Measurements from ENCODE around the gene TEX13C. TPM values are rescaled to one million over a fixed set of nuclear protein-coding genes. Genes with fewer than 3 reads are reported as not detected.

The TEX13C gene
- total and polyA plus RNA-seq, 2 experiments from 2014 or later: 0.07 TPM; not detected in 1

DNA sequence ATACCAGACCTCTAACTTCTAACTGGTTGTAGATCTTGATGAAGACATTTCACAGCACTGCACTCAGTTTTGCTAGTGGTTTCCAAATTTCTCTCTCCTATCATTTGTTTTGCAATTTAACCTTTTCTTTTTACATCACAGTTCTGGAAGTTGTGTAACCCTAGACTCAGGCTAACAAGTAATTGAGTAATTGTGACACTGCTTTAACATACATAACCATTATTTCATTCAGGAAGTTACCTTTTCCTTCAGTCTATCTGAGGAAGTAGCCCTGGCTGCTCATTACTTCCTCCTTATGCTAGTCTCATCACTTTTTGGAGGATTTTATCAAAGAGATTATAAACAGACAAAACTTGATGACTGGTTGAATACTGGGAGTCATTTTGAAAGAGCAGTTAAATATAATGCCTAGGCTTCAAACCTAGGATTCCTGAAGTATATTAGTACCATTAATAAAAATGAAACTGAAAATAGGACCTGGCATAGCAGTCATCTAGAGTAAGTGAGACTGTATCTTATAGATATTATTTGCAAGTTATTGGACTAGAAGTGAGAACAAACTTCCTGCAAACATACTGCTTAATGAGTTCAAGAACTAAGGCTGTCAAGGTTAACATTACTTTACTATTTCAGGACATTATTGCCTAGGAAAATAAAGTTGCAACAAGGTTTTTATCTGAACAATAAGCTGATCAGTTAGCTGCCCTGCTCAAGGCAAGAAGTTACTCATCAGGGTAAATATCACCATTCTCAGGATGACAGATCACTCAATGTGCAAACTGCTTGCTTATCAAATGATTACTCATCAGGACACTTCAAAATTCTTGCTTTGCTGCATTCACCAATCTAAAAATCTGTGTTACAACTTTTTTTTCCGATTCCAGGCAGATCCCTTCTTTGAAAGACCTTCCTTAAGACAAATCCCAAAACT lies 25.6 kb upstream of the TEX13C start:
- Histone ChIP-seq H3K4me1 (ENCODE audit: insufficient read depth) (no peaks in the 10 kb centered on the region), H4K20me1 (replicated peaks; ENCODE audit: insufficient read depth) (no peaks in the 10 kb centered on the region), H3K36me3 (ENCODE audit: insufficient read depth) (no peaks in the 10 kb centered on the region), H3K27me3 (ENCODE audit: insufficient read depth) (no peaks in the 10 kb centered on the region), H3K9me2 (ENCODE audit: insufficient read depth) (no peaks in the 10 kb centered on the region), H3K4me3 (no peak overlapping the region), H2AFZ (no peak overlapping the region), H3F3A (replicated peaks; ENCODE audit: low read depth) (no peaks in the 10 kb centered on the region), H3K27ac (ENCODE audit: low read depth) (no peak overlapping the region), H3K79me2 (replicated peaks; ENCODE audit: insufficient read depth) (no peaks in the 10 kb centered on the region), H3K4me2 (no peak overlapping the region)
- ATAC-seq (no peak), DNase-seq (ENCODE audit: low spot score) (no peak)
- Mint-ChIP-seq H3K27ac (no peak overlapping the region), H3K9me3 (no peaks in the 10 kb centered on the region), H3K4me1 (peaks cover 5% of the 10 kb centered on the region; the same call in 1 of the 3 replicates), H3K4me3 (no peak overlapping the region), H3K27me3 (ENCODE audit: insufficient read depth, low read depth, poor library complexity) (no peaks in the 10 kb centered on the region), H3K36me3 (ENCODE audit: low read depth) (no peaks in the 10 kb centered on the region)
- TF ChIP-seq EZH2phosphoT487 (IDR thresholded peaks at IDR 0.05; ENCODE audit: unreplicated experiment) (no peak), JUNB (IDR thresholded peaks at IDR 0.05; ENCODE audit: unreplicated experiment) (no peak), STAT1 (IDR thresholded peaks at IDR 0.05; ENCODE audit: unreplicated experiment) (no peak), POLR2AphosphoS5 (IDR thresholded peaks at IDR 0.05; ENCODE audit: low read depth) (no peak), ETS1 (IDR thresholded peaks at IDR 0.05) (no peak), NANOG (IDR thresholded peaks at IDR 0.05; ENCODE audit: borderline replicate concordance) (no peak), EZH2 (IDR thresholded peaks at IDR 0.05; ENCODE audit: low read depth, unreplicated experiment) (no peak), CTCF (conservative IDR thresholded peaks at IDR 0.05; ENCODE audit: low read depth in 2 of 2) (no peak), ZNF331 (CRISPR knock-in tag; IDR thresholded peaks at IDR 0.05; ENCODE audit: low read depth) (no peak), CREB1 (CRISPR knock-in tag; IDR thresholded peaks at IDR 0.05; ENCODE audit: low read depth) (no peak), REST (IDR thresholded peaks at IDR 0.05; ENCODE audit: unreplicated experiment) (no peak), ZNF114 (CRISPR knock-in tag; IDR thresholded peaks at IDR 0.05) (no peak)
- TF ChIP-seq, protein P1, sequence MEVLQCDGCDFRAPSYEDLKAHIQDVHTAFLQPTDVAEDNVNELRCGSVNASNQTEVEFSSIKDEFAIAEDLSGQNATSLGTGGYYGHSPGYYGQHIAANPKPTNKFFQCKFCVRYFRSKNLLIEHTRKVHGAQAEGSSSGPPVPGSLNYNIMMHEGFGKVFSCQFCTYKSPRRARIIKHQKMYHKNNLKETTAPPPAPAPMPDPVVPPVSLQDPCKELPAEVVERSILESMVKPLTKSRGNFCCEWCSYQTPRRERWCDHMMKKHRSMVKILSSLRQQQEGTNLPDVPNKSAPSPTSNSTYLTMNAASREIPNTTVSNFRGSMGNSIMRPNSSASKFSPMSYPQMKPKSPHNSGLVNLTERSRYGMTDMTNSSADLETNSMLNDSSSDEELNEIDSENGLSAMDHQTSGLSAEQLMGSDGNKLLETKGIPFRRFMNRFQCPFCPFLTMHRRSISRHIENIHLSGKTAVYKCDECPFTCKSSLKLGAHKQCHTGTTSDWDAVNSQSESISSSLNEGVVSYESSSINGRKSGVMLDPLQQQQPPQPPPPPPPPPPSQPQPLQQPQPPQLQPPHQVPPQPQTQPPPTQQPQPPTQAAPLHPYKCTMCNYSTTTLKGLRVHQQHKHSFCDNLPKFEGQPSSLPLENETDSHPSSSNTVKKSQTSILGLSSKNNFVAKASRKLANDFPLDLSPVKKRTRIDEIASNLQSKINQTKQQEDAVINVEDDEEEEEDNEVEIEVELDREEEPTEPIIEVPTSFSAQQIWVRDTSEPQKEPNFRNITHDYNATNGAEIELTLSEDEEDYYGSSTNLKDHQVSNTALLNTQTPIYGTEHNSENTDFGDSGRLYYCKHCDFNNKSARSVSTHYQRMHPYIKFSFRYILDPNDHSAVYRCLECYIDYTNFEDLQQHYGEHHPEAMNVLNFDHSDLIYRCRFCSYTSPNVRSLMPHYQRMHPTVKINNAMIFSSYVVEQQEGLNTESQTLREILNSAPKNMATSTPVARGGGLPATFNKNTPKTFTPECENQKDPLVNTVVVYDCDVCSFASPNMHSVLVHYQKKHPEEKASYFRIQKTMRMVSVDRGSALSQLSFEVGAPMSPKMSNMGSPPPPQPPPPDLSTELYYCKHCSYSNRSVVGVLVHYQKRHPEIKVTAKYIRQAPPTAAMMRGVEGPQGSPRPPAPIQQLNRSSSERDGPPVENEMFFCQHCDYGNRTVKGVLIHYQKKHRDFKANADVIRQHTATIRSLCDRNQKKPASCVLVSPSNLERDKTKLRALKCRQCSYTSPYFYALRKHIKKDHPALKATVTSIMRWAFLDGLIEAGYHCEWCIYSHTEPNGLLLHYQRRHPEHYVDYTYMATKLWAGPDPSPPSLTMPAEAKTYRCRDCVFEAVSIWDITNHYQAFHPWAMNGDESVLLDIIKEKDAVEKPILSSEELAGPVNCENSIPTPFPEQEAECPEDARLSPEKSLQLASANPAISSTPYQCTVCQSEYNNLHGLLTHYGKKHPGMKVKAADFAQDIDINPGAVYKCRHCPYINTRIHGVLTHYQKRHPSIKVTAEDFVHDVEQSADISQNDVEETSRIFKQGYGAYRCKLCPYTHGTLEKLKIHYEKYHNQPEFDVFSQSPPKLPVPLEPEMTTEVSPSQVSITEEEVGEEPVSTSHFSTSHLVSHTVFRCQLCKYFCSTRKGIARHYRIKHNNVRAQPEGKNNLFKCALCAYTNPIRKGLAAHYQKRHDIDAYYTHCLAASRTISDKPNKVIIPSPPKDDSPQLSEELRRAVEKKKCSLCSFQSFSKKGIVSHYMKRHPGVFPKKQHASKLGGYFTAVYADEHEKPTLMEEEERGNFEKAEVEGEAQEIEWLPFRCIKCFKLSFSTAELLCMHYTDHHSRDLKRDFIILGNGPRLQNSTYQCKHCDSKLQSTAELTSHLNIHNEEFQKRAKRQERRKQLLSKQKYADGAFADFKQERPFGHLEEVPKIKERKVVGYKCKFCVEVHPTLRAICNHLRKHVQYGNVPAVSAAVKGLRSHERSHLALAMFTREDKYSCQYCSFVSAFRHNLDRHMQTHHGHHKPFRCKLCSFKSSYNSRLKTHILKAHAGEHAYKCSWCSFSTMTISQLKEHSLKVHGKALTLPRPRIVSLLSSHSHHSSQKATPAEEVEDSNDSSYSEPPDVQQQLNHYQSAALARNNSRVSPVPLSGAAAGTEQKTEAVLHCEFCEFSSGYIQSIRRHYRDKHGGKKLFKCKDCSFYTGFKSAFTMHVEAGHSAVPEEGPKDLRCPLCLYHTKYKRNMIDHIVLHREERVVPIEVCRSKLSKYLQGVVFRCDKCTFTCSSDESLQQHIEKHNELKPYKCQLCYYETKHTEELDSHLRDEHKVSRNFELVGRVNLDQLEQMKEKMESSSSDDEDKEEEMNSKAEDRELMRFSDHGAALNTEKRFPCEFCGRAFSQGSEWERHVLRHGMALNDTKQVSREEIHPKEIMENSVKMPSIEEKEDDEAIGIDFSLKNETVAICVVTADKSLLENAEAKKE (CRISPR knock-in tag; IDR thresholded peaks at IDR 0.05): no peak
